Stimulated activated CD4-positive, alpha-beta T cell treated with anti-CD3 and anti-CD28 coated beads, Interleukin-1b, Interleukin-23, amount 100 ng/mL, for 4 hours (primary cell): ENCODE measurements around the gene EYA4.

Experiments
- DNase-seq, 2 donors: peaks; one replicate each; pipeline ENCODE4 v3.0.0-alpha.2; 2020; ENCODE audit warnings: low read depth in 2 of 2

The EYA4 gene, protein sequence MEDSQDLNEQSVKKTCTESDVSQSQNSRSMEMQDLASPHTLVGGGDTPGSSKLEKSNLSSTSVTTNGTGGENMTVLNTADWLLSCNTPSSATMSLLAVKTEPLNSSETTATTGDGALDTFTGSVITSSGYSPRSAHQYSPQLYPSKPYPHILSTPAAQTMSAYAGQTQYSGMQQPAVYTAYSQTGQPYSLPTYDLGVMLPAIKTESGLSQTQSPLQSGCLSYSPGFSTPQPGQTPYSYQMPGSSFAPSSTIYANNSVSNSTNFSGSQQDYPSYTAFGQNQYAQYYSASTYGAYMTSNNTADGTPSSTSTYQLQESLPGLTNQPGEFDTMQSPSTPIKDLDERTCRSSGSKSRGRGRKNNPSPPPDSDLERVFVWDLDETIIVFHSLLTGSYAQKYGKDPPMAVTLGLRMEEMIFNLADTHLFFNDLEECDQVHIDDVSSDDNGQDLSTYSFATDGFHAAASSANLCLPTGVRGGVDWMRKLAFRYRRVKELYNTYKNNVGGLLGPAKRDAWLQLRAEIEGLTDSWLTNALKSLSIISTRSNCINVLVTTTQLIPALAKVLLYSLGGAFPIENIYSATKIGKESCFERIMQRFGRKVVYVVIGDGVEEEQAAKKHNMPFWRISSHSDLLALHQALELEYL

DNA sequence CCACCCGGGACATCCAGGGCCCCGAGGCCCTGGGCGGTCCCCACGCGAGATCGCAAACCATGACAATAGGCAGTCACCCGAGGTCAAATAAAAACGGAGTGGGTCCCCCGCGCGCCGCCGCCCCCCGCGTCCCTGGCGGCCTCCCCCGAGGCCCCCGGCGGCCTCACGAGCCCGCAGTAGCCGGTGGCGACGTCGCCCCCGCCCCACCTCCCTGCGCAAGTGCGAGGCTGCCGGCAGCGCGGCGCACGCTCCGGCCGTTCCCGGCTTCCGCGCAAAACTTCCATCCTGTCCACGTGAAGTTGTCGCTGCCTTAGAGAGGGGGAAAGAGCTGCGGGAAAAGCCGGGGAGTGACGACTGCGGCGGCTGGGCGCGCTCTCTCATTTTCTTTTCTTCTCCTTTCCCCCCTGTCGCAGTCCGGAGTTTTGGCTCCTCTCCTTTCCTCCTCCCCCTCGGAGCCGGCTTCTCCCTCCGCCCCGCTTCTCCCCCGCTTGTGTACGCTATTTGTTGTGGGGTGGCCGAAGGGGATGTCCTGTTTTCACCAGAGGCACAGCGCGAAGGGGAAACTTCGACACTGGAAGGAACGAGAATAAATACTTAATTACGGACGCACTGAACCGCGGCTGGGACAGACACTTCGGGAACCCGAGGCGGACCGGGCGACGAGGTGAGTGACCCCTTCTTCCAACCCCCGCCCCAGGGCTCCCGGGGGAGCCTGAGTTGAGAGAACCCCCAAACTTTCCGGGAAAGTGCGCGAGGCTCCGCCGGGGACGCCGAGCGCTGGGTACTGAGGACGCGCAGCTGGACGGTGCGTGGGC is at the start of gene EYA4:
Gene EYA4 (plus strand): TSS at position 272 of the 815 bp plus-strand sequence. CDS start 33,424 bp downstream, outside the sequence.
- DNase-seq: no peak

DNA sequence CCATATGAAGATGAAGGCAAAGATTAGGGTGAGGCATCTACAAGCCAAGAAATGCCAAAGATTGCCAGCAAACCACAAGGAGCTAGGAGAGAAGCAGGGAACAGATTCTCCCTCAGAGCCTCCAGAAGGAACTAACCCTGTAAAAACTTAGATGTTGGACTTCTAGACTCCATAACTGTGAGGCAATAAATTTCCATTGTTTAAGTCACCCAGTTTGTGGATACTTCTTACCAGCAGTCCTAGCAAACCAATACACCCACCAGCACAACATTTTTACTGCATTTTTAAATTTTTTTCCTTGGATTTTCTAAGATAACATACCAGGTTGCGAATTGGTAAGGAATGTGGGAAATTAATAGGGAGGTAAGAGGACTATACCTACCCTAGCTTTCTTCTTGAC is 47.8 kb upstream of the EYA4 start:
- no peak for DNase-seq

DNA sequence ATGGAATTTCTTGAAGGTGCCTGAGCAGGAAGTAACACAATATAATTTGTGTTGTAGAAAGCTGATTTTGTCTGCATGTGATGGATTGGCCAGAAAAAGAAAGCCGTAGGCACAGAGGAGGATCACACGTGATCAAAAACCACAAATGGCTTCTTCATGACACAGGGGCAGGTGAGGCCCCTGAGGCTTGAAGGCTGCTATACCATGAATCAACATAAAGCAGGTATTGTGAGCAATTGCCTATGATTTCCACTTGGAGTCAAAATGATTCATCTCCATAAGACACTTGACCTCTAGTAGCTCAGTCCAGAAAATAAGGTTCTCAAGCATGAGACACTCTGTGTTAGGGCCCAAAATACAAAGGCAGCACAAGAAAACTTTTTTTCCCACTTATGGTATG is 42.4 kb upstream of the EYA4 start:
- DNase-seq: no peak

DNA sequence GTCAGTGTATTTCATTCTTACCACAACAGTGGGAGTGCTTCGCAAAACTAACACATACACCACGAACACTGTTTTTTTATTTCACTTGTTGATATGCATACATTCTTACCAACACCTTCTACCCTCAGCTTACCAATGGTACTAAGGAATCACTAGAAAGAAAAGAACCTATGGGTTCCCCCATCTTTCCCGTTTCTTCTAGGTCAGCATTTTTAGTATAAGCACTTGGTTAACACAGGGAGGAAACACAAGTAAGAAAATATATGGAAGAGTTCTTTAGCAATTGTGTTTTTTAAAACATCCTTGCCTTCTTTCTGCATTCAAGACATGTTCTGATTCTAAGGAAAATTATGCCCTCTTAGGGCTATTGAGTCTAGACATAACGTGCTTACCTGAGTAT is 39.9 kb upstream of the EYA4 start:
- no peak for DNase-seq

DNA sequence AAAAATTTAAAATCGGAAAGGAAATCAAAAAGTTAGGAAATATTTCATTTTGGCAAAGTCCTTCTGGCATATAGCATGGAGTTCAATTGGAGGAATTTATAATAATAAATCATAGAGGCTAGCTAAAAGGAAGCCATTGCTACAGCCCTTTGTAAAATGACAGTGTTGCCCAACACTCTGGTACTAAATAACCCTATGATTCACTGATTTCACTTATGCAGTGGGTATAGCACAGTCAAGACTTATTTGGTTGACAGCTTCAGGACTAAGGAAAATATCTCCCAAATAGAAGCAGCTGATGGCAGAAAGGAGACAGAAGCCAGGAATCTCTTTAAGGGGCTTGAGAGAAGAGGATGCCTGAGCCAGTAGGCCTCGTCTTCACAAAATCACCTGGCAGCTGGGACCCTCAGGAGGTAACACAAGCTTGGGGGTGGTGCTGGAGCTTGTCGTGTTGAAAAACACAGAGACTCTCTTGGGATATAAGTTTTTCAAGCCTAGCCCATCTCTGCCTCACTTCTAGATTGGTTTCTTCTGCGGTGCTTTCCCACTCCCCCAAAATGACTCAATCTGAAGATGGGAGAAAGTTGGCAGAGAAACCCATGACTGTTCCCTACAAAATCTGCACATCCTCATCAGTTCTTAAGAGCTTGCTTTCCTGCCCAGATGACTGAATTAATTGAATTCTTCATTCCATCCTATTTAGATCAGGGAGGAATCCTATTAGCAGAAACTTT is 38.4 kb upstream of the EYA4 start:
- DNase-seq: no peak

DNA sequence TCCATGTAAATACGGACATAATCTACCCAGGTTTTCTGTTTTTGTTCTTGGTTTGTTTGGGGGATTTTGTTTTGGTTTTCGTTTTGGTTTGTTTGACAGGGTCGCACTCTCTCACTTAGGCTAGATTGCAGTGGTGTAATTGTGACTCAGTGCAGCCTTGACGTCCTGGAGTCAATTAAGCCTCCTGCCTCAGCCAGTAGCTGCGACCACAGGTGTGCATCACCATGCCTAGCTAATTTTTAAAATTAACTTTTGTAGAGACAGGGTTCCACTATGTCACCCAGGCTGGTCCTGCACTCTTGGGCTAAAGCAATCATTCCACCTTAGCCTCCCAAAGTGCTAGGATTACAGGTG is 37.8 kb upstream of the EYA4 start:
- no peak for DNase-seq

DNA sequence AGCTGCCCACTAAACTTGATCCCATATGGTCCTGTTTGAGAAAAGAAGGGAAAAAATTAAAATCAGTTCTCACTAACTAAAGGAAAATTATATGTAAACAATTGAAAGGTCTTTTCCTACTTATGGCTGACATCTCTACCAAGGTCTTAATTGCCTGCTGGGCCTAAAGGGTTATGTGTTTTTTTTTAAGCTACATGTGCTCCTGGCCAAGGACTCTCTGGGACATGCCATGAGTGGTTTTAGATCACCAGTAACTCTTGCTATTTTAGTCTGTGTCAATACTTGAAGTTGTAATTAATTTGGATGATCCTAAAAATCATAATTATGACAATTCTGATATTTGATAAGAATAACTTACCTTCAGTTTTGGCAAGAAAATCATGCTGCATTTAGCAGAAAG is 35.9 kb upstream of the EYA4 start:
- DNase-seq: no peak

DNA sequence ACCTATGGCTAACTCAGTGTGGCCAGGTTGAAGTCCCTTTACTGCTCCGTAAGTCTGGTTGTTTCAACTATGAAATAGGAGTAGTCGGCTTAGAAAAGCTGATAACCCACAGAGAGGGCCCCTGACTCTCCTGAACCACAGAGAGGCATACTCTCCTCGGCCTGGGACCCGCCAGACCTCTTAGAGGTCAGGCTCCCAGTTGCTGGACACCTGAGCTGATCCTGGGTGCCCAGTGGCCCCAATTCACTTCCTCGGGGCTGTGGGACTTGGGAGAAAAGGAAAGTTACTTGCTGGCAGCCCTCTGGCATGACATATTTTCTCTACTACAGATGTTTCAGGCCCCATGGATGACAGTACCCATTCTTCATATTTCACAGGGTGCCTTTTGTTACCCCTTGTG is 34.2 kb upstream of the EYA4 start:
- DNase-seq: no peak

DNA sequence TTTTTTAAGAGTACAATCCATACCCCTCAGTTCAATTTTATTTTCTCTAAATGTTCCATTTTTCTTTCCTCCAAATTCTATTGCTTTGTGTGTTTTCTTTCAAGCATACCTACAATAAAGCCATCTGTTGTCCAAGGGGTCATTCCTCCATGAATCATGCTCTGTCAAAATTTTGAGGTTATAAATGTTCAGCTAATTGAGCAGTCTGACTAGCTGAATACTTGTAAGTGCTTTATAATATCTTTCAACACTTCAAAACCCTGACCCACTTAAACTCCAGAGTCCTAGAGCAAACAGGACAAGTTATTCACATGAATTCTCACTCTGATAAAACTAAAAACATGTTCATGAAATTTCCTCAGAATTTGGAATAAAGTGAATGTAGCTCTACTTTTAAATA is 33.4 kb upstream of the EYA4 start:
- no peak for DNase-seq

DNA sequence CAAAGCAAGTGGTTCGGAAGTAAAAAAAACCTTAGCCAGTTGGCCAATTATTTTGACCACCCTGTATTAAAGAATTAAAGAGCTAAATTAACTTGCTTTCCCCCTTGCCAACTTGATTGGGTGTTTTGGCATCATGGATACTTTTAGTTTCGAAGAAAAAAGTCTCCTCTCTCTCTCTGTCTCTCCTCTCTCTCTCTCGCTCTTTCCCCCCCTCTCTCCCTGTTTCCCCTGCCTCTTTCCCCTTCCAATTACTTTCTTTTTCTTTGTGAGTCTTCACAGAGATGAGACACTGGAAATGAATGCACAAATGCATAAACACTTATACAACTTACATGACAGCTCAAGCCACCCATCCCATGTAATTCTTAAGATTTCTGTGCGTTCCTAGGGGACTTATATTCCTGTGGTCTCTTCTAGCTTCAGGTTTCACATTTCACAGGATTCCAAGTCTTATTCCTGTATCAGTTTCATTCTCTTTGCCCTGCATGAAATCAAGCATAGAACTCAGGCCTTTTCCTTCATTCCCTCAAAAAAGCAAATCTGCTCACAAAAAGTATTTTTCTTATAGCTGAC is 32.9 kb upstream of the EYA4 start:
- no peak for DNase-seq

DNA sequence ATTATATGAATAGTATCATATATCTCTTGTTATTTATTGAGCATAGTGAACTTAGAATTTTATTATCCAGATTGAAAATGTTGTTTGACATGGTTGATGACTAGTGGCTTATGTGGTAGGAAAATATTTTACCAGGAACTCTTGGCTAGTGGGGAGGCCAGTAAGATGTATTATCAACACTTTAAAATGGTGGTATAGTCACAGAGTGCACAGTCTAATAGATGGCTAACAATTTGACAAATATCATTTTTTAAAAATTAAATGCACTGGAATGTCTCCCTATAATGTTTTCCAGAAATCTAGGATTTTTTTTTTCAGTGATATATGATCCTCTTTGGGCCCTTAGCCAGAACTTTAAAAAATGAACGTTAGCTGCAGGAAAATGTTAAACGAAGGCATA is 26.9 kb upstream of the EYA4 start:
- DNase-seq: no peak

DNA sequence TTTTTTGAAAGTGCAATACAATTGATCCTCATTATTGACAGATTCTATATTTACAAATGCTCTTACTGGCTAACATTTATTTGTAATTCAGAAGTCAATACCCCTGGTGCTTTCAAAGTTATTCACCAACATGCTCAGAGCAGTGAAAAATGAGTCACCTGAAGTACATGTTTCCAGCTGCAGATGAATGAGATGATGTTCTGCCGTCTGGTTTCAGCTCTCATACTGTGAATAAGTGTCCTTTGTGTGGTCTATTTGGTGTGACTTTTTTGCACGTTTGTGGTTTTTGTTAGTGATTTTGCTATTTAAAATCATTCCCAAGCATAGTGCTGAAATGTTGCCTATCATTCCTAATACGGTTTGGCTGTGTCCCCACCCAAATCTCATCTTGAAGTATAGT is 22.3 kb upstream of the EYA4 start:
- DNase-seq: no peak

DNA sequence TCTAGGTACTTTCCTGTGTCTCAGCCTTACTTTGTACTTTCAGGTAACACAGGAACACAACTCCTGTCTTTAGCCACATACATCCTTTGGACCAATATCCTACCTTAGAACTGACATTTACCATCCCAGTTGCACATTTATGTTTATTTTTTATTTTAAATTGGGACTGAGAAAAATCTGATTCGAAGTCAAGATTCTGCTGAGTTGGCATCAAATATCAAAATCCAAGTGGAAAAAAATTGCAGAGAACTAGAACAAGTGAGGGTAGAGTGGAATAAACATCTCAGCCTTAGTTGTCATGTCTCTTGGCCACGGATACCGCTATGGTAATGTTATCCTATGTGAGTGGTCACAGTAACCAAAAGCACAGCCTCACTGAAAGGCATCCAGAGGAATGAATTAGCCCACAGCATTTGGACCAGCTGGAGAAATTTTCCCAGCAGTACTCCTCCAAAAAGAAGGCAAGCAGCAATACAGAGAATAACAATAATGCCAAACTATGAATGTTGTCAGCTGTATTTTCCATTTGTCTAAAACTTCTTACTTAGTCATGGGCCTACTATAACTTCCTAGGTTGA is 17.6 kb upstream of the EYA4 start:
- DNase-seq: no peak

DNA sequence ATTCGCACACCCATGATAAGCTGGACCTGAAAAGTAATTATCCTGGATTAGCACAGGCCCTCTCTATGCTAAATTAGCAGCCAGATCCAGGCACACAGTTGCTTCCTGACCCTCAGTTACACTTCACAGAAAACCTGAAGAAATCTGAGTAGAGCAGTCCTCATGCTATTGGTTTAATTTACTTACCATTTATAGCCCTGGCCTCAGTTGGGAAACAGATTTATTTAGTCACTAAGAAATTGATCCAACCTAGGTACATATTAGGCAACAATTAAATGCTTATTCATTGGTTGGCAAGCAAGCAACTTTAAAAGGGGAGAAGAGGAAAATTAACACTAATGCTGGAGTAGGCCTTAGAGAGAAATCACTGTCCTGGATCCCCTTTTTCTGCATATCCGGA is 15.6 kb upstream of the EYA4 start:
- no peak for DNase-seq

DNA sequence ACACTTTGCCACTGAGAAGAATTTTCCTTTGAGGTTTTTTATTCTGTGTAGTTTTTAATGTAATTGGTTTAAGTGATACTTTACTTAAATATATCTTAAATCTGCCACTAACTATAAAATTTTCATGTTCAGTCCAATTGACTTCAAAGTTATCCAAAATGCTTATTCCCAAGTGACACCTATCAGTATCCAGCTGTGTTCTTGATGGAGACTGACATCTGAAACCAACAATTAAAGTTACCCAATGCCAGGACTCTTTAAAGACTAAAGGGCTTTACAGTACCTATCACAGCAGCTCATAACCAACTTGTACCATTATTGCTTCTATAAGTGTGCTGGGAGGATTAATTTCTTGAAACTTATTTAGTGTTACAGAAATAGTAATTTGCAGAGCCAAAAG is 13.8 kb upstream of the EYA4 start:
- no peak for DNase-seq

DNA sequence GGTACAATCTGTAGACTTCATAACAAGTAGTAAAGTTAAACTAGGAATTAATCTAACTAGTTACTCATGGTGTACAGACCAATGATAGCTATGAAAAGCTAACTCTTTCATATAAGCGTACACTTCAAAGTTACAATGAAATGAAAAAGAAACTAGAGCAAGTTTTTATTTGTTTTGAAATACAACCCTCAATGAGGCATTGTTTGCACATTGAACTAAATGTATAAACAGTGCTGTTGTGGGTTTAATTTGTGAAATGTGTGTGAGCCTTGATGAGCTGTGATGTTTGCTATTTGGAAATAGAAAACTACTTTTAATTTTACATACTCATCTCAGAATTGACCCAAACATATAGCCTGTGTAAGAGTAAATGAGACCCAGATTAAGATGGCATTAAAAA is 11.1 kb upstream of the EYA4 start:
- DNase-seq: no peak

DNA sequence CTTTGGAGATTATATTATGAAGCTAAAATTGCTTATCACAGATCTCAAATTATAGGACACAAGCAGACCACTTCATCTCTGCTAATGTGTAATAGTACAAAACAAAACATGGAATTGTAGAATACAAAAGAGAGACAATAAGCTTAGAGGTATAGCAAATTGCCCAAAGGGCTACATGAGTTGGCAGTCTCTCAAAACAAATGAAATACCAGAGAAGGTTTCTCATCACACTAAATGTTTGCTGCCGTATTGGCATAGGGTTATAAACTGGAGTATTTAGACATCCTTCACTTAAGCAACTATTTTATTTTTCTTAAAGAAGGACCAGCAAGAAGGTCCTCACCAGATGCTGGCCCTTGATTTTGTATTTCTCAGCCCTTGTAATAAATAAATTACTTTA is 5.9 kb upstream of the EYA4 start:
- DNase-seq: no peak

DNA sequence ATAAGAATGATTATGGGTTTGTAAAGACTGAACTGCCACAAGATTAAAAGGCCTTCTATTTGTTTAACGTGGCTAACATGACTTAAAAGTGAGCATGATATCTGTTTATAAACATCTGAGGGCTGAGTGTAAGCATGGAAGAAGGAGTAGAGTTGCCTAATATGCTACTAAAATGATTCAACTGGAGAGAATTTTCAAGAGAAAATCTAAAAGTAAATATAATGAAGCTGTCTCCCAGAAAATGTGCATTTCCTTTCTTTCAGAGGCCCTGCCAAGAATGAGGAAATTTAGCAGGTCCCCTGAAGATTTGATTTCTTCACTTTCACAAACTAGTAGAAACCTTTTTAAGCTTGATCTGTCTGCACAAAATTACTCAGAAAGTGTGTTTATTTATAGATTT is 4.2 kb upstream of the EYA4 start:
- no peak for DNase-seq

DNA sequence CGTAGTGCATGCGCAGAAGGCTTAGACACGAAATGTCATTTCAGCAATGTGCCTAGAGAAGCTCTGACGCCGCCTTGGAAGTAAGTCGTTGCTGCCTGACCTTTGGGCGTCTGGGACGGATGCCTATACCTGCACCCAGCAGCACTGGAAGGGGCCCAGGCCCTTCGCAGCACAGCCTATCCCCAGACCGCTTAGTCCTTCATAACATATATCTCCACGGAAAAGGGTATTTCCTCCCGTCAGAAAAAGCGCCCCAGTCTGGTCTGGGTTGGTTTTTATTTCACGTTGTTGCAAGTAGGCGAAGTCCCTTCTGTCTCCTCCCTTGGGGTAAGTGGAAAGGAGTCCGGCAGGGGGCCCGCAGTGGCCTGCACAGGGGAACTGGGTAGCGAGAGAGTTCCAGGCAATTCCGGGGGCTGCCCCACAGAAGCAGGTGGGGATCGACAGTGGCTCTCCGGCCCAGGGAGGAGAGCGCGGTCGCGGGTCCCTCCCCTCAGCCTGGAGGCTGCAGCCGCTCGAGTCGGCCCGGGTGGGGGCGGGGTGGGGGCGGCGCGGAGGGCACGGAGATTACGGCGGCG is 559 bp upstream of the EYA4 start:
- DNase-seq: no peak

DNA sequence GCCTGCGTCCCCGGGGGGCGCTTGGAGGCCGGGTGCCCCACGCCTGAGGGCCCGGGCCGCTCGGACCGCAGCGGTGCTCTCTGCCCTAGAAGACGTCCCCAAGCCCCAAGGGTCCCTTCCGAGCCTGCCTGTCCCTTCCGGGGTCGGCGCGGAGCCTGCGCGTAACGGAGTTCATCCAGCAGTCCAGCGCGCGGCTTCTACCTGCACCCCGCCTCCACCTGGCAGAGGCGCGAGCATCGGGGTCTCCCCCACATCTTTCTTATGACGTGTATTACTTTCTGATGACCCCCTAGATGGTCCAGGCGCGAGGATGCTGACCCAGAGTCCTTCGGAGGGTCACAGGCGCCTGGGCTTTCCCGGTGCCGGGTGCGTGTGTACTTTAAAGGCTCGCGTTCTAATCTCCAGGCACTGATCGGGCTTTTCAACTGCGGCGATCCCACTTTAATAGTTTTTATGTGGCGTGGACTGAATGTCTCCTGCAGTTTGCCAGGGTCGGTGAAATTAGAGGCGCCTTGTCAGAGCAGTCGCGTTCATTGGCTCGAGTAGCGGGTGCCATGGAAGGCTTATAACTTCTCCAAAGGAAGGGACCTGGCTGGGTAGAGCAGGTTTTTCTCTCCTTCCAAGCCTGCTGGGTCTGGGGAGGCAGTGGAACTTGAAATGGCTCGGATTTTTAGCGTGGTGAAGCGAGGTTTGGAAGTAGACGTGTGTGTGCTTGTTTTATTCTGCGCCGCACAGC is 912 bp downstream of the EYA4 start:
- no peak for DNase-seq
